Uterus (tissue), 4 donors: Measurements from ENCODE around the gene KCNC1. TPM values are rescaled to one million over a fixed set of nuclear protein-coding genes. Genes with fewer than 3 reads are reported as not detected.

Source experiments
- DNase-seq, 2 donors: peaks; one replicate each; pipeline ENCODE4 v3.0.0-alpha.2; 2019 to 2020
- H3K27ac ChIP-seq, 2 donors: fragments of 200-600 bp; sonication (generic); 1 replicate in 1 of 2; 2 replicates in 1 of 2; pipeline ENCODE4 v1.5.1; 2016 to 2018
- H3K27me3 ChIP-seq, 2 donors: fragments of 200-600 bp; sonication (generic); one replicate each; pipeline ENCODE4 v1.5.1; 2018 to 2019; ENCODE audit warnings: control low read depth in 1 of 2
- H3K36me3 ChIP-seq, 2 donors: fragments of 200-600 bp; sonication (generic); one replicate each; pipeline ENCODE4 v1.5.1; 2019; ENCODE audit warnings: control low read depth in 1 of 2
- H3K4me1 ChIP-seq, 2 donors: fragments of 200-600 bp; sonication (generic); one replicate each; pipeline ENCODE4 v1.5.1; 2018 to 2019; ENCODE audit warnings: control low read depth in 1 of 2
- H3K4me3 ChIP-seq, 2 donors: fragments of 200-600 bp; sonication (generic); 1 replicate in 1 of 2; 2 replicates in 1 of 2; pipeline ENCODE4 v1.5.1; 2018 to 2019; ENCODE audit warnings: mild to moderate bottlenecking in 1 of 2
- H3K9me3 ChIP-seq, 2 donors: fragments of 200-600 bp; sonication (generic); one replicate each; pipeline ENCODE4 v1.5.1; 2019; ENCODE audit warnings: control low read depth in 1 of 2
- CTCF ChIP-seq, 4 experiments: fragments of 200-600 bp in 2 of 4; fragments of 450-650 bp in 2 of 4; sonication (generic) in 2 of 4; IDR thresholded peaks; one replicate each; pipeline ENCODE4 v1.5.1; 2016 to 2019; ENCODE audit warnings: antibody characterized with exemption in 4 of 4, mild to moderate bottlenecking in 2 of 4, moderate library complexity in 1 of 4
- POLR2A ChIP-seq, 2 donors: fragments of 450-650 bp; IDR thresholded peaks; one replicate each; pipeline ENCODE4 v1.6.1; 2016; ENCODE audit warnings: antibody characterized with exemption in 2 of 2, mild to moderate bottlenecking in 1 of 2, moderate library complexity in 1 of 2
- intact Hi-C: fragments of 100-400 bp; cut with DNase I; formaldehyde crosslinking; loops from one replicate; pipeline ENCODE4 v1.15.1; 2023; ENCODE audit warnings: low total_unique reads
- total RNA-seq, 4 donors: library from RNA; depleted of rRNA in 3 of 4; stranded (reverse); fragments of >200 nt in 3 of 4; gene quantifications; one replicate each; pipeline versions ENCODE4 v1.1.0 to v1.2.4, GENCODE V29; 2014 to 2023
- donor health status: DM: yes; HTN: yes; CAD: no.

The KCNC1 gene
- total RNA-seq, 4 donors from 2014 or later: 0.41 TPM; not detected in 3

DNA sequence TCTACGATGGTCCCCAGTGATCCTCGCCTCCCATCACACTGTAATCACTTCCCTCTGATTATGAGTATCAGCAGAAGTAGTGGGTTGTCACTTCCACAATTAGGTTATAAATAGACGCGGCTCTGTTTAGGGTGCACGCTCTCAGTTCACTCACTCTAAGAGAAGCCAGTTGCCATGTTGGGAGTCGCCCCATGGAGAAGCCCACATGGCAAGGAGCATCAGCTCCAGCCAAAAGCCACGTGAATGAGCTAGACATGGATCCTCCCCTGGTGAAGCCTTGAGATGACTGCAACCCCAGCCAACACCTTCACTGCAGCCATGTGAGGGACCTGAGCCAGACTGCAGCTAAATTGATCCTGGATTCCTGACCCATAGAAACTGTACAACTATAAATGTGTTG lies 41.6 kb upstream of the KCNC1 start:
- no peak for DNase-seq
- no peaks in the 10 kb centered on the region for H3K27me3 ChIP-seq
- intact Hi-C loops: no loop called here
- no peak overlapping the region for H3K4me3 ChIP-seq
- H3K36me3 ChIP-seq: no peaks in the 10 kb centered on the region
- no peaks in the 10 kb centered on the region for H3K4me1 ChIP-seq
- no peak overlapping the region for H3K27ac ChIP-seq
- H3K9me3 ChIP-seq: no peaks in the 10 kb centered on the region
- TF ChIP-seq CTCF (IDR thresholded peaks at IDR 0.05) (no peak), POLR2A (IDR thresholded peaks at IDR 0.05) (no peak)

DNA sequence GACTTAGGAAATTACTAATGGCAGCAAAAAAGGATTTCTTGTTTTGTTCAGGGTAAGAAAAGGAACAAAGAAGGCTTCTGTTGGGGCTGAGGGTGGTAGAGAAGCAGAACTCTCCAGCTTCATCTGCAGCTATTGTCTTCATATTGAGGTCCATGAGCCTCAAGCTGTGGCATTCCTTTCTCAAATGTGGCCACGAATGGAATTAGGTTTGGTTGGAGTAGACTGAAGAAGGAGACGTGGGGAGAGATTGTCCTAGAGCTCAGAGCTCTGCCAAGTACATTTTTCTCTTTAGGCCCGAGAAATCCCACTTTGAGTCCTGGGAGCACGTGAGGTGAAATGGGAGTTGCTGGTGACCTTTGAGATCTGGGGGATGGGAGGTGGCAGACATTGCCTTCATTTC lies 41.0 kb upstream of the KCNC1 start:
- Histone ChIP-seq H3K4me3 (no peak overlapping the region), H3K27me3 (no peaks in the 10 kb centered on the region), H3K27ac (no peak overlapping the region), H3K9me3 (no peaks in the 10 kb centered on the region), H3K36me3 (no peaks in the 10 kb centered on the region), H3K4me1 (no peaks in the 10 kb centered on the region)
- TF ChIP-seq POLR2A (IDR thresholded peaks at IDR 0.05) (no peak), CTCF (IDR thresholded peaks at IDR 0.05) (no peak)
- intact Hi-C loops: no loop called here
- DNase-seq: no peak

- Histone ChIP-seq H3K27ac (no peak overlapping the region), H3K36me3 (no peaks in the 10 kb centered on the region), H3K4me3 (no peak overlapping the region), H3K4me1 (no peaks in the 10 kb centered on the region), H3K9me3 (no peaks in the 10 kb centered on the region), H3K27me3 (no peaks in the 10 kb centered on the region)
- TF ChIP-seq CTCF (IDR thresholded peaks at IDR 0.05): no peak
- TF ChIP-seq POLR2A (IDR thresholded peaks at IDR 0.05): no peak
- DNase-seq: no peak
- intact Hi-C loops: no loop called here
These were observed 40.0 kb upstream of the KCNC1 start for GRCh38 chr11:17694494-17695110.

- no peak overlapping the region for H3K27ac ChIP-seq
- intact Hi-C loops: no loop called here
- DNase-seq: no peak
- no peaks in the 10 kb centered on the region for H3K27me3 ChIP-seq
- H3K36me3 ChIP-seq: no peaks in the 10 kb centered on the region
- TF ChIP-seq CTCF (IDR thresholded peaks at IDR 0.05) (no peak), POLR2A (IDR thresholded peaks at IDR 0.05) (no peak)
- H3K4me1 ChIP-seq: no peaks in the 10 kb centered on the region
- H3K4me3 ChIP-seq: no peak overlapping the region
- H3K9me3 ChIP-seq: no peaks in the 10 kb centered on the region
These were observed 38.8 kb upstream of the KCNC1 start for GRCh38 chr11:17695454-17696441.

DNA sequence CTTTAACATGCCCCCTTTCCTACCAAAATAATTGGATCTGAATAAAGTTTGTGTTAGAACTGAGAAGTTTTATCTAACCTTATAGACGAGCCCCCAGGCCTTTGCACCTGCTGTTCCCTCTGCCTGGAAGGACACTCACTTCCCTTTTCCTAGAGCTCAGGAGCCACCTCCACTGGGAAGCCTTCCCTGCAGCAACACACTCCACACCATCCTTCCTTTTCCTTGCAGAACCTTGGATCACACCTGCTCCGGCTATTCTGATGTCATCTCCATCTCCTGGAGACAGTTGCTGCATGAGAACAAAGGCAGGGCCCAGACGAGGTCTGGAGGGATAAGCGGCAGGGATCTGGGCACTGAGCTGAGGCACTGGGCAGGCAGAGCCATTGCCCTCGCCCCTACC lies 37.8 kb upstream of the KCNC1 start:
- H3K9me3 ChIP-seq: no peaks in the 10 kb centered on the region
- intact Hi-C loops: no loop called here
- no peak for TF ChIP-seq CTCF (IDR thresholded peaks at IDR 0.05)
- TF ChIP-seq POLR2A (IDR thresholded peaks at IDR 0.05): no peak
- H3K36me3 ChIP-seq: no peaks in the 10 kb centered on the region
- H3K27me3 ChIP-seq: no peaks in the 10 kb centered on the region
- H3K4me1 ChIP-seq: no peaks in the 10 kb centered on the region
- H3K4me3 ChIP-seq: no peak overlapping the region
- no peak for DNase-seq
- no peak overlapping the region for H3K27ac ChIP-seq
